Fibroblast of skin of back (primary cell): ENCODE results near the gene VENTX.
"Not testable (repeated sequence)": the region's sequence is repeated elsewhere in the genome, so short reads cannot be mapped to it uniquely, and the experiment has no call there.

Experiments used
- DNase-seq: peaks from one replicate; pipeline ENCODE4 v3.0.0-alpha.2; 2013

The VENTX gene

DNA sequence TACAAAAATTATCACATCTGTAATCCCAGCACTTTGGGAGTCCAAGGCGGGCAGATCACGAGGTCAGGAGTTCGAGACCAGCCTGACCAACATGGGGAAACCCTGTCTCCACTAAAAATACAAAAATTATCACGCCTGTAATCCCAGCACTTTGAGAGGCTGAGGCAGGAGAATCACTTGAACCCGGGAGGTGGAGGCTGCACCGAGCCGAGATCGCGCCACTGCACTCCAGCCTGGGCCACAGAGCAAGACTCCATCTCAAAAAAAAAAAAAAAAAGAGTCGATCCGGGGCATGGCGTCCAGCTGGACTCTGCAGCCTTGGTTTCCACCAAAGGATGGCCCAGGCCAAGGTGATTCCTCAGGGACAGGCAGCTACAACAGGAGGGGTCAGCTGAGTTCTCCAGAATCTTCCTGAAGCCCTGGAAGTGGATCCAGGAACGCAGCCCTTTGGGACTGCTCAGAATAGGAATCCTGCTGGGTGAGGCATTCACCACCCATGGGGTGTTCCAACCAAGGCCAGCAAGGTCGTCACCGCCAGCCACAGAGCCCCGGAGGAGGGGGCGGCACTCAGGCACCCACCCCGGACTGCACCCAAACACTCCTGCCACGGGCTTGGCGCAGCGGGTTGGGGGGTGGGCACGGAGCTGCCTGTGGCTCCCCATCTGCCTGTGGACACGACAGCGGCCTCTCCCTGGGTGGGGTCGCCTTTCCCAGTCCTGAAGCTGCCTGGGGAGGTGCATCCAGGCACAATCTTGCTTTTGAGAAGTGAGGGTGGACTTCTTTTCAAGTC lies 19.7 kb upstream of the VENTX start:
- DNase-seq: no peak

GRCh38 chr10:133218891-133219290 lies 18.8 kb upstream of the VENTX start:
- no peak for DNase-seq

- no peak for DNase-seq
Observed at GRCh38 chr10:133219782-133220181, 17.9 kb upstream of the VENTX start.

DNA sequence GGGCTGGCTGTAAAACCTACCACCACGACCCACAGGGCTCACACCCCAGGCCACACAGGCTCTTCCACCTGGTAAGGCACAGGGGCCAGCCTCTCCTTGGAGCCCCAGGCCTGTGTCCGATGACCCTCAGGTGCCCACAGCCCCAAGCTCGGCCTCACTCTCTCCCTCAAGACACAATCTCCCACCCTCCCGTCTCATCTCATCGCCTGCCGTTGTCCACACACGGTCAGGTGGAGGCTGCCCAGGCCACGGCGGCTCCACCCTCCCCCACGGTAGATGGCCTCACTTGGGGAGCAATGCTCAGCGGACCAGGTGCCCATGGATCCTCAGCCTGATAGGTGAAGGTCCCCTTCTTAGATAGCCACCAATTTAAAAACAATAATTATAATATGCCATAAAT lies 16.3 kb upstream of the VENTX start:
- no peak for DNase-seq

GRCh38 chr10:133221756-133222155 lies 15.9 kb upstream of the VENTX start:
- DNase-seq: not testable (repeated sequence)

DNA sequence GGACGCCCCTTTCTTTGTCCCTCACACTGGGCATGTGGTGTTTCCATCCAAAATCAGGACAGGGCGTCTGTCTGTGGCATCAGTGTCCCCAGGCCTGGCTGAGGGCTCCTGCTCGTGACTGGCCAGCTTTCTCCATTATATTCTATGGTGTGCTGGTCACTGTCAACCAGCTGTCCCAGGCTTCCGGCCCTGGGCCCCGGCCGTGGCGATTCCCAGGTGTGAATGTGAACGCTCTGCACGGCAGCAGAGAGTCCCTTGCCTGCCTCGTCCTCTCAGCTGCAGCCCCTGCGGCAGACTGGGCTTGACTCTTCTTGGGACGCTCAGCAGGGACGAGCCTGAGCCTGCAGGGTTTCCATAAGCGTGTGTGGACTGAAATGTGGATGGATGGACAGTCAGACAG lies 13.6 kb upstream of the VENTX start:
- no peak for DNase-seq

DNA sequence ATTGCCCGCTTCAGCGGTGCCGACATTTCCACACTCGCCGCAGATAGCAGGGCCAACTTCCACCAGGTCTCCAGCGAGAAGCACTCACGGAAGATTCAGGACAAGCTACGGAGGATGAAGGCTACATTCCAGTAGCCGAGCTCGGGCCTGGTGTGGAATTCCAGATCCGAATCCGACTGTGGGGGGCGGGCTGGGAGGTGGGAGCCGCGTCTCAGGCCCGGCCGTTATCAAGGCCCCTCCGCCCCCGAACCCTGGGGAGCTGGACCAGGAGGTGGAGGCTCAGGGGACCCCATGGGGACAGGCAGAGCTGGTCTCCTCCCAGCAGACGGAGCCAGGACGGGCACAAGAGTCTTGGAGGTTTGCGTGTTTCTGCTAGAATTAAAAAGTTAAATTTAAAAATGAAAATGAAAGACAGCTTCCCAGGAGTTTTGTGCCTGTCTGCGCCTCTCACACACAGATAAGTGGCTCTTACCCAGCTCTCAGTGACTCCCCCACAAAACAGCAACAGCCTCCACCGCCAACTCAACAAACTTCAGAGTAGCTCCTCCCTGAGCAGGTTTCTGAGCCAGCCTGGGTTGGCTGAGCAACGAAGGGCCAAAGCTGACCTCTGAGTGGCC lies 12.8 kb upstream of the VENTX start:
- no peak for DNase-seq

- no peak for DNase-seq
Observed at GRCh38 chr10:133225707-133226191, 11.9 kb upstream of the VENTX start.

GRCh38 chr10:133226251-133226808 lies 11.3 kb upstream of the VENTX start:
- no peak for DNase-seq

DNA sequence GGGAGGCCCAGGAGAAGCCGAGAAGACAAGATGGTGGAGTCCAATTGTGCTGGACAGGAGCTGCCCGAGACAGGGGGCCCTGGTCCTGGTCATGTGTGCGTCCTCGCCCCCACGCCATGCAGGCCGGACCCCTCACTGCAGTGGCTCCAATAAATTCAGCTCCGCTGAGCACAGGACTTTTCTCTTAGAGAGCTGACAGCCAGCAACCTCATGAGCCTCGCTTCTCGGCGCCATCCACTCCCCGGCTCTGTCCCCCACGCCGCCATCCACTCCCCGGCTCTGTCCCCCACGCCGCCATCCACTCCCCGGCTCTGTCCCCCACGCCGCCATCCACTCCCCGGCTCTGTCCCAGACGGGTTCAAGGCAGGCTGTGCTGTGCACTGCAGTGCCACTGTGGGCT lies 10.4 kb upstream of the VENTX start:
- DNase-seq: no peak

DNA sequence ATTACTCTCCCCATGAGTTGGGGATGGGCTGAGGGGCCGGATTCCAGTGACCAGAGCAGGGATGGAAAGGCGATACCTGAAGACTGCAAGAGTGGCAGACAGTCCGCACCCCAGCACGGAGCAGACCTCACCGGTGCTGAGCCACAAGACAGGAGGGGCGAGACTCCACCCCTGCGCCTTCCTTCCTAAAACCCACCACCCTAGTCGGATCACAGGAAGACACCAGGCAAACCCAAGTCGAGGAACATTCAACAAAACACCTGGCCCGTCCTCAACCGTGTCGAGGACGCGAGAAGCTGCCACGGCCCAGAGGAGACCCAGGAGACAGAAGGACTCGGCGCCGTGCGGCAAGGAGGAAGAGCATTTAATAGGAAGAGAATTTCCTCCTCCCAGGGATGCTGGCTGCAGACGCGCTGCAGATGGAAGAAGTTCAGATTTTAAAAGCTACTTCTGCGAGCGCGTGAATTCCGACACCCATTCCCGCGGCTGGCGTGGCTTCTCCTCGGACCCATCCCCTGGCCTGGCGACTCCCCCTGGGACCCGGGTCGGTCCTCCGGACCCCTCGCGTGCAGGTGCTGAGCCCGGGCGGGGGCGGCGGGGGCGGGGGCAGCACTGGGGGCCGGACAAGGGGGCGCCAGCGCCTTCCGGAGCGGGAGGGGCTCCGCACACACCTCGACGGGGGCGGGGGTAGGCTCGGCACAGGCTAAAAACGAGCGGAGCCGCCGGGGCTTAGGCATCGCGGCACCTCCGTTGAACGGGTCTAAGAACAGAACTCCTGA lies 8.2 kb upstream of the VENTX start:
- no peak for DNase-seq

DNA sequence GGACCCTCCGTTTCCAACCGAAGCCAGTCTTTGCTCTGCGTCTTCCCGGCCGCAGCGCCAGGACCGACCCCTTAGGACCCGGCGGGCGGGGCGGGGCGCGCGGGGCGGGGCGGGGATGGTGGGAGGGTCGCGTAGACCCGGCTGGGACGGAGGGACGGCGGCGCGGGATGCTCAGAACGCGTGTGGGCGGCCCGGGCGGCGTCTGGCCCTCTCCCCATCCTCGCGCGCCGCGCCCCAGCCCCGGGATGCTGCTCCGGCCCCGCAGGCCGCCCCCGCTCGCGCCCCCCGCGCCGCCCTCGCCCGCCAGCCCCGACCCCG lies 7.7 kb upstream of the VENTX start, which contains the start of gene UTF1:
Gene UTF1 (plus strand): TSS at position 174 of the 318 bp plus-strand sequence. CDS start 72 bp downstream, at position 246.
- DNase-seq: no peak

DNA sequence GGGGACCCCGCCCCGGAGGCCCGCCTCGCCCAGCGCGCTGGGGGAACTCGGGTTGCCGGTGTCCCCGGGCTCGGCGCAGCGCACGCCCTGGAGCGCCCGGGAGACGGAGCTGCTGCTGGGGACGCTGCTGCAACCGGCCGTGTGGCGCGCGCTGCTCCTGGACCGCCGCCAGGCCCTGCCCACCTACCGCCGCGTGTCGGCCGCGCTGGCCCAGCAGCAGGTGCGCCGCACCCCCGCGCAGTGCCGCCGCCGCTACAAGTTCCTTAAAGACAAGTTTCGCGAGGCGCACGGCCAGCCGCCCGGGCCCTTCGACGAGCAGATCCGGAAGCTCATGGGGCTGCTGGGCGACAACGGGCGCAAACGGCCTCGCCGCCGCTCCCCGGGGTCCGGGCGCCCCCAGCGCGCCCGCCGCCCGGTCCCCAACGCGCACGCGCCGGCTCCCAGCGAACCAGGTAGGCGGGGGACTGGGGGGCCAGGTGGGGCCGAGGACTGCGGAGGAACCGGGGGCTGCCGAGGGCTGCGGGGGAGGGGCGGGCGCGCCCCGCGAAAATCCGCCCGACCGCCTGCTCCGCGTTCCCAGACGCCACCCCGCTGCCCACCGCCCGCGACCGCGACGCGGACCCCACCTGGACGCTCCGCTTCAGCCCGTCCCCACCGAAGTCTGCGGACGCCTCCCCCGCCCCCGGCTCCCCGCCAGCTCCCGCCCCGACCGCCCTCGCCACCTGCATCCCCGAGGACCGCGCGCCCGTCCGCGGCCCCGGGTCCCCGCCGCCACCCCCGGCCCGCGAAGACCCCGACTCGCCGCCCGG lies 7.1 kb upstream of the VENTX start:
- no peak for DNase-seq

DNA sequence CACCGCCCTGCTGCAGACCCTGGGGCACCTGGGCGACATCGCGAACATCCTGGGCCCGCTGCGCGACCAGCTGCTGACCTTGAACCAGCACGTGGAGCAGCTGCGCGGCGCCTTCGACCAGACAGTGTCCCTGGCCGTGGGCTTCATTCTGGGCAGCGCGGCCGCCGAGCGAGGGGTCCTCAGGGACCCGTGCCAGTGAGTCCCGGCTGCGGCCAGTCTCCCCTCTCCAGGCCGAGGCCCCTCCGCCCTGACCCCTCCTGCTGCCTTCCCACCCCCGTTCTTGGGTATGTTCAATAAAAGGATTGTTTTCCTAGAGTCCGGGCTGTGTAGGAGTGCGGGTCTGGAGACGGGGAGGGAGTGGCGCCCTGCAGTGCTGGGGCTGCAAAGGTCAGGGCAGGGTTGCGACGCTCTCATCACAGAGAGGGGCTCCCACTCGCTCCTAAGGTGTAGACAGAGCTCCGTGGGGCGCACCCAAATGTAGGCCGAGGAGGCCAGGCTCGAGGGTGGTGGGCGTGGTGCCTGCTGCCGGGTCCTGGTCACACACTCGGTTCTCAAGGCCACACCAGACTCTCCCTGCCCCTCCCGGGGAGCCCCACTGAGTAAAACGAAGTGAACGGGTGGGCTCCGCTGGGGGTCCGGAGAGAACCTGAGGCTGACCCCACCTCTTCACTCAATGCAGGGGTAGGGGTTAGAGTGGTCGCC lies 6.3 kb upstream of the VENTX start:
- DNase-seq: no peak

DNA sequence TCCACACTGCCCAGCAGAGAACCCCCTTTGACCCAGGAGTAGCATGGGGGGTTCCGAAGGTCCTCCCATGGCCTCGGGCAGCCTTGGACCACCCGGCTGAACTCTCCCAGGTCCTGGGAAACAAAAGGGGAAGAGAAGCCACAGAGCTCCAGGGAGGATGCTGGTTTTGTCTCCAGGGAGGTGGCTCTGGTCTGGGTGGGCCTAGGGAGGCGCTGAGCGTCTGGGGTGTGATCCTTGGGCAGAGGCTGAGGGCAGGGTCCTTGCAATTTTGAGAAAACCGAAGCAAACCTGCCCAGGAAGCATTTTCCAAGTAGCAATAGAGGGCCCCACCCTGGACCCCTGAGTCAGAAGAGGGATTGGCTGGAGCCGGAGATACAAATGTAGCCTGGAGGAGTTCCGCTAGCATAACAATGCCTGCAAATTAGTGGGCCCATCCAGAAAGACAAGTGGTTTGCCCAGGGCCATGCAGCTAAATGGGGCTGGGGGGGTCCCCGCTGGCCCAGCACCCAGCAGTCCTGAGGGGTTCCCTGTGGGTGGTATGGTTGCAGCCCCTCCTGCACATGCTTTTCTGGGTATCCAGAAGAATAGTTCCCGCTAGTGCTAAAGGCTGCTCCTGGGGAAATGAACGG lies 5.6 kb upstream of the VENTX start:
- DNase-seq: no peak

GRCh38 chr10:133234796-133235195 lies 2.9 kb upstream of the VENTX start:
- not testable (repeated sequence) for DNase-seq

GRCh38 chr10:133235265-133235855 lies 2.3 kb upstream of the VENTX start:
- no peak for DNase-seq

GRCh38 chr10:133235932-133236331 lies 1.7 kb upstream of the VENTX start:
- DNase-seq: no peak

DNA sequence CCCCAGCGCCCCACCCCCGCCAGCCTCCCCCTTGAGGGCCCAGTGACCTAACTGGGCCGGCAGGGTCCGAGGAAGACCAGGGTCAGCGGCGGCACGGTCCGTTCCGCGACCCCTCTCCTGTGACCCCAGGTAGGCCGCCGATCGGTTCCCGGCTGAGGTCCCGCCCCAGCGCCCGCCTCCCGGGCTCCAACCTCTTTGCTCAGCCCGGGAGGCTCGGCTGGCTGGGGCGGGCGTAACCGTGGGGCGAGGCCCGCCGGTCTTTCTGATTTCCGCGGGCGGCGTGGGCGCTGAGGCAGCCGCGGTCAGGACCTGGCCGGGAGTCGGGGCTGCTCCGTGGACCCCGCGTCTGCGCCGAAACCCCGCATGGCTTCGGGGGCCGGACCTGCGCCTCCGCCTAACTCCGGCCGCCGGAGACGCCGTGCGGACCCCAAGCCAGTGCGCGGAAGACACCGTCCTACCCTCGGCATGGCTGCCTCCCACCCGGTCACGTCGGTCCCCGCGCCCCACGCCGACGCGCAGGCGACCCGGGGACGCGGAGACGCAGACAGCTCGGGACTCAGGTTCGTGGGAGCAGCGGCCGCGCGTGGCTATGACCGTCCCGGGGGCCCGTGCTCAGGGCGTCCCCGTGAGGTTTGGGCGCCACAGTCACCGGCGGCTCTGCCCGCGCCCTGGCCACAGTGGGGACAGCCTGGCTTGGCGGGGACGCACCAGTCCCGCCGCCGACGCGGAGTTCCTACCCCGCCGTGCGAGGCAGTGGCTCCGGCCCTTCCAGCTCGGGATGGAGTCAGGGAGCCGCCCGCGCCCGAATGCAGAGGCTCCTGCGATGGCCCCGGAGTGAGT lies 1.0 kb upstream of the VENTX start:
- DNase-seq: no peak

- no peak for DNase-seq
Observed at GRCh38 chr10:133237241-133237587, 441 bp upstream of the VENTX start.
